ENCODE measurements around the gene ORC3.

- TF ChIP-seq, protein P1, sequence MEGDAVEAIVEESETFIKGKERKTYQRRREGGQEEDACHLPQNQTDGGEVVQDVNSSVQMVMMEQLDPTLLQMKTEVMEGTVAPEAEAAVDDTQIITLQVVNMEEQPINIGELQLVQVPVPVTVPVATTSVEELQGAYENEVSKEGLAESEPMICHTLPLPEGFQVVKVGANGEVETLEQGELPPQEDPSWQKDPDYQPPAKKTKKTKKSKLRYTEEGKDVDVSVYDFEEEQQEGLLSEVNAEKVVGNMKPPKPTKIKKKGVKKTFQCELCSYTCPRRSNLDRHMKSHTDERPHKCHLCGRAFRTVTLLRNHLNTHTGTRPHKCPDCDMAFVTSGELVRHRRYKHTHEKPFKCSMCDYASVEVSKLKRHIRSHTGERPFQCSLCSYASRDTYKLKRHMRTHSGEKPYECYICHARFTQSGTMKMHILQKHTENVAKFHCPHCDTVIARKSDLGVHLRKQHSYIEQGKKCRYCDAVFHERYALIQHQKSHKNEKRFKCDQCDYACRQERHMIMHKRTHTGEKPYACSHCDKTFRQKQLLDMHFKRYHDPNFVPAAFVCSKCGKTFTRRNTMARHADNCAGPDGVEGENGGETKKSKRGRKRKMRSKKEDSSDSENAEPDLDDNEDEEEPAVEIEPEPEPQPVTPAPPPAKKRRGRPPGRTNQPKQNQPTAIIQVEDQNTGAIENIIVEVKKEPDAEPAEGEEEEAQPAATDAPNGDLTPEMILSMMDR (IDR thresholded peaks at IDR 0.05) = no peak
- no peak for TF ChIP-seq ZFX (IDR thresholded peaks at IDR 0.05; ENCODE audit: borderline replicate concordance)
Measured at GRCh38 chr6:87586371-87587077, 3.4 kb upstream of the ORC3 start.

Data from 22Rv1 (cell line).